NCI-H510A treated with DMSO at 0.1 percent for 48 hours (cell line): ENCODE results near the gene CXCL9.
"Not testable (repeated sequence)": the region's sequence is repeated elsewhere in the genome, so short reads cannot be mapped to it uniquely, and the experiment has no call there.

Experiments
- DNase-seq: peaks from one replicate; lab custom pipeline; 2025; lab: John Stamatoyannopoulos, UW

CXCL9 gene

DNA sequence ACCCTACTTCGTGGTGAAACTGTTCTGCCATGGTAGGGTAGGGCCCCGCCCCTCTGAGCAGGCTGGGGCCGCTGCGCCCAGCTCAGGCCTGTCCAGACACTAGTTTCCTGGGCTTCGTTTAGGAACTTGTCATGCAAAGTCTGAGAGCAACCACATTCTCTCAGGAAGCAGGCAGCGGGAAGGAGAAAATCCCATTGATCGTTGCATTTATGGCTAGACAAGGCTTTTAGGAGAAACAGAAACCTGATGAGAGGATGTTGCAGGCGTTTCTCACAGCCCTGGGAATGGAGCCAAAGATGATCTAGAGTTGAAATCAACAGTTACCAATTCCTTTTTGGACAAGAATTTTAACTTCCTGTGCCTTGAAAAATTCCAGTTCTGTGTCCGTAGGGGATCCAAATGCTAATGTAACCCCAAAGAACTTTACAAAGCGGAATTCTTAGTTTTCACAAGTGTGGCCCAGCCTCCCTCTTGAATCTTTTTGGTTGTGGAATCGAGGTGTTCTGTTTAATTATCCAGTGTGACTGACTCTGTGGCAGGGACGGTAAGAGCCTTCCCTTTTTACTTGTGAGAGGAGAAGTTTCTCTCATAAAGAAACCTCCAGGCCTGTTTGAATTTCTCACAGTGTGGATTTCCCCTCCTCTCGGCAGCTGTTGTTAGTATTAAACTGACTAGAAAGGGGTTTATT, 4.5 kb upstream of the CXCL9 start:
- no peak for DNase-seq

DNA sequence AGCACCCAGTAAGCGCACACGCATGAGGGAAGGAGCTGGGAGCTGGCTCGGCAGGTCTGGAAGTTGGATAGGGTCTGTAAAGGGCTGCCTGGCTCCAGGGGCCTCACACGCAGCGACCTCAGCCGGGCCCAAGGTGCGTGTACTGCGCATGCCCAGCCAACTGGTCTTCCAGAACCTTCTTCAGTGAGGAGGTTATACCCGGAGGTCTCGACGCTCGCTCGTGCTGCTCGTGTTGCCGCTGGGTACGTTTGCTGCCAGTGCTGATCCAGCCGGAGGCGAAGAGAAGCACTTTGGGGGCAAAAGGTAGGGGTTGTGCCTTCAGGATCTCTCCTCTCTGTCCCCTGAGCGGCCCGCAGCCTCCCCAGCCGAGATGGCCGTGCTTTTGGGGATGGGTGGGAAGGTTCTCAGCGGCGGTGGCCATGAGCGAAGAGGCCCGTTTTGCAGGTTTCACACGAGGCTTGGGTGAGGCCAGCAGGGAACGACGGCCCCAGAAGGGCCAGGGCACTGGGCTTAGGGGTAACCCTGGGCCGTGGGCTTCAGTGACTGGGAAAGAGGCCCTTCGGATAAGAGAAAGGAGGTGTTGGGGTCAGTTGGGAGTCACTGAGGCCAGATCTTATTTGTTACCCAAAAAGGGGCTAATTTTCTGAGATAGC, 3.8 kb upstream of the CXCL9 start:
- no peak for DNase-seq

DNA sequence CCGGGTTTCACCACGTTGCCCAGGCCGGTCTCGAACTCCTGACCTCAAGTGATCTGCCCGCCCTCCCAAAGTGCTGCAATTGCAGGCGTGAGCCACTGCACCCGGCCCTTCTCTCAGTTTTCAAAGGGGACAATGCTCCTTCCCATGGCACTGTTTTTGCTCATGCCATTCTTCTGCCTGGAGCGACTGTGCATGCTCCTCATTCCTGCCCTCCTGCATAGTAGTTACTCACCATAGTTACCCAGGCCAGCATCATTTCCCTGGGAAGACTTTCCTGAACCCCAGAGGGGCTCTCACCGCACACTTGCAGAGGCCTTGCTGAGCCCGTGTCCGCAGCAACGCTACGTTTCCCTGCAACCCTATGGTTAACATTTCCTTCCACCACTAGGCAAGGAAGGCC, 3.3 kb upstream of the CXCL9 start:
- no peak for DNase-seq

DNA sequence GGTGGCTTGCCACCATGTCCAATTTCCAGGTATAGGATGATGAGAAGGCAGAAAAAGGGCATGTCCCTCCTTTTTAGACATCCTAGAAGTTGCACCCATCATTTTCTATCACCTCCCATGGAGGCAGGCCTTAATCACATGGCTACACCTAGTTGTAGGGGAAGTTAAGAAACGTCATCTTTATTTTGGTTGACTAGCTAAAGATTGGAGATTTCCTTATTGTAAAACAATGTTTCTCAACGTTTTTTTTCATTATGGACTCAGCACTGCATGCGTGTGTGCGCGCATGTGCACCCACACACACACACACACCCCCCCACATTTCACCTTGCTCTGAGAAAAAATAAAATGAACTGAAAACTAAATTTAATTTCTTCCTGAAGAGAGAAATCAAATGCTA, 2.0 kb upstream of the CXCL9 start:
- DNase-seq: no peak

DNA sequence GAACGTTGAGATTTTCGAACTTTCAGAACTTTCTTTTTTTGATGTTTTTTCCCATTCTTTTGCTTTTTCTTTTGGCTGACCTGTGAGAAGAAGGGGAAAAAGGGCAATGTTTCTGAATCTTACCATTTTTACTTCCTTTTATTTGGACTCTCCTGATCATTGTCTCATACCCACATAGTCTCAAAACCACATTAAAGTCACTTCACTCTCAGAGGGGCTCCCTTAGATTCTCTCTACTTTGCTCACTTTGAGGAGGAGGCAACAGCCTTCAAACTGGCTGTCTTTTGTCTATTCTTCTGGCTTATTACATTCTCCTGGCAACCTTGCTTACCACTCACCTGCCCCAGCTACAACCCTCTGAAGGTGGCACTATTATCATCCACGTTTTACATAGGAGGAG, 3.7 kb downstream of the CXCL9 start:
- no peak for DNase-seq

DNA sequence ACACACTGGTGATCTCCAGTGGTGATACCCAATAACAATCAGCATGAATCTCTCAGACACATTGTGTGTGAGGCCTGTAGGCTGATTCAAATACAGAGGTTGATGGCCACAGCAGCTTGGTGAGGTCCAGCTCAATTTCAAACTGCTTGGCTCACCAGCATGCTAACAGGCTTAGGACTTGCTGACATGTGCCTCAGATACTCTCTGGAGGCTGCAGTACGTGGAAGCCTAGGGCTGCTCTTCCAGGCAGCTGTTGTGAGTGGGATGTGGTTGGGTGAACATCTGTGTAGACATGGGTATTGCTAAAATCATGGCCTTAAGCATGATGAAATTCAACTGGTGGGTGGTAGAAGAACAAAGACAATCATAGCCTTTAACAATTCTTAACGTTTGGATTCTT, 4.3 kb downstream of the CXCL9 start:
- DNase-seq: no peak

DNA sequence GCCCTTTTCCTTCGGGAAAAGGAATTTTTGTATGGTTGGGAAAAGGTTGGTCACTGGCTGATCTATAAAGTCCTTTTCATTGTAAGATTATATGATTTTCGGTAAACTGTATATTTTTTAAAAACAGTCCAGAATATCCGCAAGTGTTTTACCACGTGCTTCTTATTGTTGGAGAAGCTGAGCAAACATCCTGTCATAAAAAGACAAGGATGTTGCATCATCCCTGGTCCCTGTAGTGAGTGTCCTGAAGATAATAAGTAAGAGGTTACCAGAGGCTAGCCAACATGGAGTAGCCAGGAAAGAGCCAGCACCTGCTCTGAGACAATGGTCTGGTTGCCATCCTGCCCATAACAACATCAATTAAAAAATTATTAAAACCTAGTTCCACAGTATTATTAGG, 5.1 kb downstream of the CXCL9 start:
- peak; percentile 23 for DNase-seq

DNA sequence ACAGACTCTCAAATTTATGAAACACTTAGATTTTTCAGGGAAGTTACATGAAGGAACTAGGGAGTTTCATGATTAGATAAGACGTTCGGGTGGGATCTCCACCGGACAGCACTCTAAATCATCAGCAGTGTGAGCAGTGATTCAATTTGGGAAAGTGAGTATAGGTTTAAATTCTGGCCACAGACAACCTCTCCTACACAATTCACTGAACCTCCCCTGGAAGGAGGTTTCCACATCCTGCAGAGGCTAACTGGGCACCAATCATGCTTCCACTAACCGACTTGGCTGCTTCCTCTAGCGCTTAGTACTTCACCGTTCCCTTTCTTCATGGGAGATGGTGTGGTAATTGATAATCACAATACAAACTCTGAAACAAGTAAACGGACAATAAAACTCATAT, 5.6 kb downstream of the CXCL9 start:
- no peak for DNase-seq

DNA sequence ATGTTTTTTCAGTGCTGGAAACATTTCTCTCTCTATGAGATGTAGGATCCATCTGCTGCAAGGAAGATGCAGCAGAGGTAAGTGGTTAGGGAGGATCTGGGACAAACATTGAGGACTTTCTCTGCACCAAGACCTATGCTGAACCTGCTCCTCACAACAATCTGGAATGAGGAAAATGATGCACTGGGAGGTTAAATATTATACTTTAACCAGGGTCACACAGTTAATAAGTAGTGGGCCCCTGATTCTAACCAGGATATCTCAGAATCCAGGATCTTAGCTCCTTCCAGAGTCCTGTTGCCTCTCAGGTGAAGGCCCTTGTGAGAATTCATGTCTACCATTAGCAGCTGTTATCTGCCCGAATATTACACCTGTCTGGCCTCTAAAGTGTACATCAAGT, 7.0 kb downstream of the CXCL9 start:
- no peak for DNase-seq

DNA sequence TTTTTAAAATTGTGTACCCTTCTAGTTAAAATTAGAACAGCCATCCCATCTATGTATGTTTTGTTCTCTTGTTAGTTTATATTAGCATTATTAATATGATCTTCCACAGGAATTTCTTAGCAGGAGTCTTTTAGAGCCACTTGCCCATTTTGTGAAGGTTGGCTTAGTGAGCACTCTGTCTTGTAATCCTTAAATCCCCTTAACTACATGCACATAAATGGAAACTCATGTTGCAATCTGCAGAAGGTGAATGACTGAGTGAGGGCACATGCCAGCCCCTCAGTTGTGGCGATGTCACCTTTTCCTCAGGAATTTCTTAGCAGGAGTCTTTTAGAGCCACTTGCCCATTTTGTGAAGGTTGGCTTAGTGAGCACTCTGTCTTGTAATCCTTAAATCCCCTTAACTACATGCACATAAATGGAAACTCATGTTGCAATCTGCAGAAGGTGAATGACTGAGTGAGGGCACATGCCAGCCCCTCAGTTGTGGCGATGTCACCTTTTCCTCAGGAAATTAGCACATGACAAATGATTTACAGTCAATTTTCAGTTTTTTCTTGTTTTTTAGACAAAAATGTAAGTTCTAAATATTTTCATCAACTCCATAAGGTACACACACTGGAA, 8.7 kb downstream of the CXCL9 start:
- DNase-seq: not testable (repeated sequence)

DNA sequence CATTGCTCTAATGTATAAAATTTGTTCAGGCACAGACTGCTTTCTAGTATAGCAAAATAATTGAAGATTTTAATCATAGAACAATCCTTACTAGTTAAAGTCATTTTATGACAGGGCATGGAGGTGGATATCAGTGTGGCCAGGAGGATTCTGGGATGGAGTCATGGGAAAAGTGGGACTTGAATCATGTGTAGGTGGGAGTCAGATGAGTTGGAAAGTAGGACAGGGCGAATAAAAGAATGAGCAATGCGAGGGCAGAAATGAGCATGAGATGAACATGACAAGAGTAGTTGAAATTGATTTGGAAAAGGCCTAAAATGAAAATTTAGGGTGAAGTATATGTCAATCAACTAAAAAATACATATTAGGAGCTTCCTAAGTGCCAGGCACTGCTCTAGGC, 9.4 kb downstream of the CXCL9 start:
- DNase-seq: no peak

DNA sequence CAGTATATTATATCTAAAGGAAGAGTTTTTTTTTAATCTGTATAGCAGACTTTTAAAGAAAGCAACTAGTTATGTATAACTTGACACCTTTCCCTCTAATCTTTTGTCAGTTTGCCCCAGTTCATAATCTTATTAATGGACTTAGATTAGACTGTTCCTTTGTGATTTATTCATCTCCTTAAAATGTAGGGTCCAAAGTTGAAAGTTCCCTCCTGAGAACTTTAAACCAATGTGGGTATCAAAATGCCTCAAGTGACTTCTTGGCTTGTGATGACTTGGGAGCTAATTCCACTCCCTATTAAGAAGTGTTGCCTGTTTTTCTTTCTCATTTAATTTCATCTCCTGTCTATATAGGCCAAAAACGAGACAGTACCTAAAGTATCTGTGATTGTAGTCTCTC, 10.2 kb downstream of the CXCL9 start:
- no peak for DNase-seq

DNA sequence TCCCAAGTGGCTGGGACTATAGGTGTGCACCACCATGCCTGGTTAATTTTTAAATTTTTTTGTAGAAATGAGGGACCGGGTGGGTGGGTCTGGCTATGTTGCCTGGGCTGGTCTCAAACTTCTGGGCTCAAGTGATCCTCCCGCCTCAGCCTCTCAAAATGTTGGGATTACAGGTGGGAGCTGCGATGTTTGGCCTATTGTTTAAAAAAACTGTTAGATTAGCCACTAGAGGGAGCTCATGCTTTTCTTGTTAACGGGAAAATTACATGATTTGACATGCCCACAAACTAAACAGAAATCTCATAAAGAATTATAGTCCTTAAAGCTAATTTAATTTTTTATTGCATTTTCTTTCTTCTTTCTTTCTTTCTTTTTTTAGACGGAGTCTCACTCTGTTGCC, 11.6 kb downstream of the CXCL9 start:
- peak; percentile 85 for DNase-seq

DNA sequence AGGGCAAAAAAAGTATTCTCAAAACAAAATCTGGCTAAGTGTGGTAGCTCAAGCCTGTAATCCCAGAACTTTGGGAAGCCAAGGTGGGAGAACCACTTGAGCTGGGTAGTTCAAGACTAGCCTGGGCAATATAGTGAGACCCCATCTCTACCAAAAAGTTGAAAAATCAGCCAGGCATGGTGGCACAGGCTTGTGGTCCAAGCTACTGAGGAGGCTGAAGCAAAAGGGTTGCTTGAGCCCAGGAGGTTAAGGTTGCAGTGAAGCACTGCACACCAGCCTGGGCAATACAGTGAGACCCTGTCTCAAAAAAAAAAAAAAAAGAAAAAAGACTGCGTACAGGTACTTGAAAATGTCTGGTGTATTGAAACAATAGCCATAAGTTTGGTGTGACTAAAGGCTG, 14.8 kb downstream of the CXCL9 start:
- DNase-seq: no peak

DNA sequence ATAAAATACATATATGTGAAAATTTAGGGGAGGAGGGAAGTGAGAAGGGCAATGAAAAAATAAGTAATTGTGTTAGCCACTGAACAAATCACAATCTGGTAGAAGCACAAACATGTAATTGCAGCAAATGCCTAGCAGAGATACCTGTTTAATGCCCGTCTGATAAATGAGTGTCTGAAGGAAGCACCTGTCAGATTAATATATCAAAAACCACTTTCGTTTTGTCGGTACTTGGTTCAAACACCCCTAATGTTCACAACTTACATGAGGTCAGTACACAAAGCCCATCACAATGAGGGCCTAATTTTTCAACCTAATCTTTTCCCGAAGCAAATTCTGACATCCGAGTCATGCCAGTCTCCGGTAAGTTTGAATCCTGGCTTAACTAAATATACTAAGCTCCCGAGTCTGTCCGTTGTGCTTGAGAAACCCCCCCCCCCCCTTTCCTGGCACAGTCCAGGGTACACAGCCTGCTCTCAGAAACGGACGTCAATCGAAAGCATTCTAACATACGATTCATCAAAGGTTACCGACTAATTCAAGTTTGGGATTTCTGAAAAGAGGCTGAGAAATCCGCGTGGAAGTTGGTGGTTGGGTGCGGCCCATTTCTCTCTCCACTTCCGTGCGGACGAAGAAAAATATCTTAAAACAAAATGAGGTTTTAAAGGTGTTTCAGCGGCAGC, 17.3 kb downstream of the CXCL9 start:
- DNase-seq: no peak

DNA sequence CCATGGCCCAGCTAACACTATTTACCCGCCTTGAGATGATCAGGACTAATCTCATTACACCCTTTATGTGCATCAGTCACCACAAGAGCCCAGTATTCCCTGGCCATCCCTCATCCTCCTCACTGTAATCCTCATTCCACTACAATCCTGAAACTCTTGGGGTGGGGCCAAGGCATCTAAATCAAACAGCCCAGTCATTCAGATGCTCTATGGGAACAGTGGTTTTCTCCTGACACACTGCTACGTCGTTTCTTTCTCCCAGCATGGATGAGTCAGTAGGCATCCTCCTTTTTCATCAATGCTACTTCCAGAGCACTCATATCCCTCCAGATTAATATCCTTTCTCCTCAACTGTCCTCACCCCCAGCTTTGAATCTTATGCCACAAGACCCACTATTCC, 22.2 kb downstream of the CXCL9 start:
- no peak for DNase-seq

DNA sequence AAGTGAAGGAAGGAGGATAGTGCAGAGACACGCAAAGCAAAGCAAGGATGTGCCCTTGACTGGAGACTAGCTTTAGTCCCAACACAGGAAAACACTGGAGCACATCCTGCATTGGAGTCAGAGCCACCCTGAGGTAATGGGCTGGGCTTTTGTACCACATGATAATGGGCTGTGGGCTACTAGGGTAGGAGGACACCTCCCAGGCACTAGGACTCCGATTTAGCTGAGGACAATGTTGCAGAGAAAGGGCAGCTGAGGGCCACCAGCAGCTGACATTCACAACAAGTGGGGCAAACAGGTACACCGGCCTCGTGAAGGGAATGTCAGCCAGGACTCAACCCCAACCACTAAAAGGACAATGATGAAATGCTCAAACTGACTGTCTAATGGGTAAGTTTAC, 26.7 kb downstream of the CXCL9 start:
- no peak for DNase-seq

DNA sequence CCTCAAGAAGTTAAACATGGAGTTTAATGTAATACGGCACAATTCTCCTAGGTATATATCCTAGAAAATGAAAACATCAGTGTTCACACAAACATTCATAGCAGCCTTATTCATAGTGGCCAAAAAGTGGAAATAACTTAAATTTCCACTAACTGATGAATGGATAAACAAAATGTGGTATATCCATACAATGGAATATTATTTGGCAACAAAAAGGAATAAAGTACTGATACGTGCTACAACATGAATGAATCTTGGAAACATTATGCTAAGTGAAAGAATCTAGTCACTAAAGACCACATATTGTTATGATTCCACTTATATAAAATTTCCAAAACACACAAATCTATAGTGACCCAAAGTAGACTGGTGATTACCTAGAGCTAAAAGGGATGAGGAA, 31.1 kb downstream of the CXCL9 start:
- no peak for DNase-seq

DNA sequence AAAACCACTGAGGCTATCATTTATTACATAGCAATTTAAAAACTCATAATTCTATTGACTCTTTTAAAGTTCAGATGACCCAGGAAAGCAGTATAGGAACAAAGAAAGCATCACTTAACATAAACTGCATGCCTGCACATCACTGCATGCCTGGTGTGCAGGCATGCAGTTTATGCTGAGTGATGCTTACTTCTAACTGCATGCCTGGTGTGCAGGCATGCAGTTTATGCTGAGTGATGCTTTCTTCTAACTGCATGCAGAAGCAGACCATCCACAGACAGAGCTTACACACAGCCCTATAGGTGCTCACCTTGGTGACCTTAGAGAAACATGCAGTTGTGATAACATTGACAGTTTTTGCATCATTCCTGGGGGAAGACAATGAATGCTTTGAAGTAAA, 33.5 kb downstream of the CXCL9 start:
- no peak for DNase-seq

DNA sequence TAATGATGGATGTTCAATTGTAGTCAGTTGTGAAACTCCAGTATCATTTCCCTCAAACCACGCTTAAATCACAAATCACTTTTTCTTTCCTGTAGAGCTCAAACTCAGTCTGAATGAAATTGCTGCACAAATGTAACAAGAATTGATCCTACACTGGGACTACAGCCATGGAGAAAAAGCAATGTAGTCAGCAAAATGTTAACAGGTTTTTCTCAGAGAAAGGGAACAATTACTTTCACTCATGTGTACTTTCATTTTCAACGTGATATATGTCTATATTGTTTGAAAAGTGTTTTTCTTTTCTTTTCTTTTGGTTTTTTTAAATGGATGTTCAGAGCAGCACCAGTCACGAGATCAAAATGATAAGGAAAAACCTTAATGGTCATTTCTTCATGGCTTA, 39.2 kb downstream of the CXCL9 start:
- no peak for DNase-seq

DNA sequence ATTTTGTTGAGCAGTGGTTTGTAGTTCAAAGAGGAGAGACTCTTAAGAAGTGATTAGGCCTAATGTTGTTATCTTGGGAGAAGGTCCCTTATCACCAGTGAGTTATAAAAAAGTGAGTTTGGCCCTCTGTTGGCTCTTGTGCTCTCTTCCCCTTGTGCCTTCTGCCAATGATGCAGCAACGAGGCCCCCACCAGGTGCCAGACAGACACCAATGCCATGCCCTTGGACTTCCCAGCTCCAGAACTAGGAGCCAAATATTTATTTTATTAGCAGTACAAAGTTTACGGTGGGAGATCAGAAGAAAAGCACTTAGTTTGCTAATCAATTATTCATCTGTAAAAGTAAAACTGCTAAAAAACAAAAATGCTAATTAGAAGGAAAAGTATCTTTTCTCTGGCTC, 43.8 kb downstream of the CXCL9 start:
- no peak for DNase-seq

DNA sequence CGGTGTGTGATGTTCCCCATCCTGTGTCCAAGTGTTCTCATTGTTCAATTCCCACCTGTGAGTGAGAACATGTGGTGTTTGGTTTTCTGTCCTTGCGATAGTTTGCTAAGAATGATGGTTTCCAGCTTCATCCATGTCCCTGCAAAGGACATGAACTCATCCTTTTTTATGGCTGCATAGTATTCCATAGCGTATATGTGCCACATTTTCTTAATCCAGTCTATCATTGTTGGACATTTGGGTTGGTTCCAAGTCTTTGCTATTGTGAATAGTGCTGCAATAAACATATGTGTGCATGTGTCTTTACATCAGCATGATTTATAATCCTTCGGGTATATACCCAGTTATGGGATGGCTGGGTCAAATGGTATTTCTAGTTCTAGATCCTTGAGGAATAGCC, 45.2 kb downstream of the CXCL9 start:
- not testable (repeated sequence) for DNase-seq

DNA sequence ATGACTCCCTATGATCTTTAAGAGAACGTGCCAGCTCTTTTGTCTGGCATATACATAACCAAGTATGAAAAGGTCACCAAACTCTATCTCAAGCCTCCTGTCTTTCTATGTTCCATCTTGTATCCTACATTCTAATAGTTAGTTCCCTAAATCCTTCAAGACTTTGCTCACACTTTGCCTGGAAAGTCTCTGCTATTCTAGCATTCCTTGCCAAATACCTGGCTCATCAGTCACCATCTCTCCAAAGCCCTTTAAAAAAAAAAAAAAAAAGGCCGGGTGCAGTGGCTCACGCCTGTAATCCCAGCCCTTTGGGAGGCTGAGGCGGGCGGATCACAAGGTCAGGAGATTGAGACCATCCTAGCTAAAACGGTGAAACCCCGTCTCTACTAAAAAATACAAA, 48.8 kb downstream of the CXCL9 start:
- DNase-seq: not testable (repeated sequence)
